AG09309 (cell line): ENCODE data around the gene DCAF5.

Experiments
- DNase-seq: peaks from one replicate; pipeline ENCODE4 v3.0.0-alpha.2; 2010; ENCODE audit warnings: low read depth
- H3K4me3 ChIP-seq: 2 replicates; pipeline ENCODE4 v1.5.1; 2011; ENCODE audit warnings: mild to moderate bottlenecking, low read depth, low read length, moderate library complexity; ENCODE audit not compliant: control insufficient read depth
- TF ChIP-seq, protein P1 (sequence below): IDR thresholded peaks from 2 replicates; pipeline ENCODE4 v1.5.1; 2011; ENCODE audit warnings: mild to moderate bottlenecking, low read depth, low read length, inconsistent platforms; ENCODE audit not compliant: insufficient read depth, control insufficient read depth; ENCODE audit errors: missing control alignments

The DCAF5 gene

DNA sequence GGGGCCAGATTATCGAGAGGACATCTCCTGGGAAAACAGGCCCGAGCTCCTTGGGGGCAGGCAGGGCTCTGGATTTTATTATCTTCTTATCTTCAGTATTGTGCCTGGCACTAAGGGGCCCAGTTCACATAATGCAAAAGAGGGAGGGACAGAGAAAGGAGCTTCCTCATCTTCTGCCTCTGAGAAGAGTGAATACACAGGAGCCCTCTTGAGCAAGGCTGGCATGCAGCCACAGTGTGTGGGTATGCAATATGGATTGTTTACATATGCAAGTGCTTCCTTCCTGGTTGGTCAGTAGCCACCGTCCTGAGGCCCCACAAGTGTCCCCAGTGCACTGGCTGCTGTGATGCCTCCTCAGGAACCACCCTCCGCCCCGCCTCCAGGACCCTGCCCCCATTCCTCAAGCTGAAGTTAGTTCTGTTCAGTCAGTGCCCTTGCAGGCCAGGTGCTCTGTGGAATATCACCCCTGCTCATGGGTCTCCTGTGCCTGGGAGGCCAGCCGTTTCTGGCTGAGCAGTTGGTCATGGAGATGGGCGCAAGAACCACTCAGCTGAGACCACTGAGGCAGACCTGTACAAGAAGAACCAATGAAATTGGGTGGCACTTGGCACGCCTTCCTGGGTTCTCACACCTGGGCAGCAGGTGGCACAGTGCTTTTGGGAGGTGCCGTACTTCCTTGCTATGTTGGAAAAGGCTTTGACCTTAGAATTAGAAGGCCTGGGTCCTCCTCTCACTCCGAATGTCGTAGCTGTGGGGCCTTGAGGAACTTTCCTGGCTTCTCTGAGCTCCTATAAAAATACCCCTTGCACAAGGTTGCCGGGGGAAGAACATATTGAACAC lies 138.8 kb downstream of the DCAF5 start:
- TF ChIP-seq, protein P1, sequence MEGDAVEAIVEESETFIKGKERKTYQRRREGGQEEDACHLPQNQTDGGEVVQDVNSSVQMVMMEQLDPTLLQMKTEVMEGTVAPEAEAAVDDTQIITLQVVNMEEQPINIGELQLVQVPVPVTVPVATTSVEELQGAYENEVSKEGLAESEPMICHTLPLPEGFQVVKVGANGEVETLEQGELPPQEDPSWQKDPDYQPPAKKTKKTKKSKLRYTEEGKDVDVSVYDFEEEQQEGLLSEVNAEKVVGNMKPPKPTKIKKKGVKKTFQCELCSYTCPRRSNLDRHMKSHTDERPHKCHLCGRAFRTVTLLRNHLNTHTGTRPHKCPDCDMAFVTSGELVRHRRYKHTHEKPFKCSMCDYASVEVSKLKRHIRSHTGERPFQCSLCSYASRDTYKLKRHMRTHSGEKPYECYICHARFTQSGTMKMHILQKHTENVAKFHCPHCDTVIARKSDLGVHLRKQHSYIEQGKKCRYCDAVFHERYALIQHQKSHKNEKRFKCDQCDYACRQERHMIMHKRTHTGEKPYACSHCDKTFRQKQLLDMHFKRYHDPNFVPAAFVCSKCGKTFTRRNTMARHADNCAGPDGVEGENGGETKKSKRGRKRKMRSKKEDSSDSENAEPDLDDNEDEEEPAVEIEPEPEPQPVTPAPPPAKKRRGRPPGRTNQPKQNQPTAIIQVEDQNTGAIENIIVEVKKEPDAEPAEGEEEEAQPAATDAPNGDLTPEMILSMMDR, result no peak
- no peak for DNase-seq
- no peak overlapping the region for H3K4me3 ChIP-seq

DNA sequence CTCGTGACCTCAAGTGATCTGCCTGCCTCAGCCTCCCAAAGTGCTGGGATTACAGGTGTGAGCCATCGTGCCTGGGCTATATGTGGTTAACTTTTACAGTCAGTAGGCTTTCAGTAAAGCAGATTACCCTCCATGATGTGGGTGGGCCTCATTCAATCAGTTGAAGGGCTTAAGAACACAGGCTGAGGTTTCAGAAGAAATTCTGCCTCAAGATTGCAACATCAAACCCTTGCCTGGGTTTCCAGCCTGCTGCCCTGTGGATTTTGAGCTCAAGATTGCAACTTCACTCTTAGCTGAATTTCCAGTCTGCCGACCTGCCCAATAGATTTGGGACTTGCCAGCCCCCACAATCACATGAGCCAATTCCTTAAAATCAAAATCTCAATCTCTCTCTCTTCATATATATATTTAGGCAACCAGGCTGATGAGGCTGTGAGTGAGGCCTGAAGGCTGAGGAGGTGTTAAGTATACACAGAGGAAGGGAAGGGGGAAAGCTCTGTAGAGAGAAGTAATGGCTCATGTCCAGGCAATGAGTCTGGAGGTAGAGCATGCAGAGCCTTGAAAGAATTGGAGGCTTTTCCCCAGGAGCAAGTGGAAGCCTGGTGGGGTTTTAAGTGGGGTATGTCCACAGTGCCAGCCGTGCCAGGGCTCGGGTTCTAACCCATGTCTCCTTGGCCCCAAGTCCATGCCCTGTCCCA lies 140.5 kb downstream of the DCAF5 start:
- no peak for DNase-seq
- TF ChIP-seq, protein P1, result no peak
- H3K4me3 ChIP-seq, result no peak overlapping the region

DNA sequence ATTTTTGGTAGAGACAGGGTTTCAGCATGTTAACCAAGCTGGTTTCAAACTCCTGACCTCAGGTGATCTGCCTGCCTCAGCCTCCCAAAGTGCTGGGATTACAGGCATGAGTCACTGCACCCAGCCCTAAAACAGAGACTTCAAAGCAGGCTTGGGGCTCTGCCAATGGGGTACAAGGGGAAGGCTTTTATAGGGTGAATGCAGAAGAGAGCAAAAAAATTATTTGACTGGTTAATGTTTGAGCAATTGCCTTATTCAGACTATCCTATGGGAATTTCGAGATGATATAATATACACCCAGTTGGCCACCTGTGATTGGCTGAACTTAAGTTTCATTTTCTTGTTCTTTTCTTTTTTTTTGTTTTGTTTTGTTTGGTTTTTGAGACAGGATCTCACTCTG lies 142.3 kb downstream of the DCAF5 start:
- TF ChIP-seq, protein P1, result no peak
- DNase-seq, result no peak
- no peak overlapping the region for H3K4me3 ChIP-seq

DNA sequence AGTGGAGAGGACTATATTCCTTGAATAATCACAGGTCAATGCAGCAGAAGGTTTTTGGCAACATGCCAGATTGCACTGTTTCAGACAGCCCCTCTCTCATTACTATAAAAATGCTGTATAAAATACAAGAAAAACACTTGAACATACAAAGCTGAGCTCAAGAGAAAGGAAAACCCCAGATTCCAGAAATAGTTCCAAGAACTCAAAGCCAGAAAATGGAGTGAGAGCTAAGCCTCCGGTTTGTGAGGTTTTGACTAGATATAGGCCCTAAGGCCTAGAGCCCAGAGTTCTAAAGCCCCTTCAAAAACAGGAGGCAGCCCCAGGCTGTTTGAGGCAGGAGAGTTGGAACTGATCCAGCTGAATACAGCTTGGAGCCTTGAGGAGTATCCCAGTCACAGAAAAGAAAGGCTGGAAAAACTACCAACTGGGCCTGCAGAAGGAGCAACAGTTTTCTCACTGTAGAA lies 144.5 kb downstream of the DCAF5 start:
- TF ChIP-seq, protein P1, result no peak
- H3K4me3 ChIP-seq, result no peak overlapping the region
- no peak for DNase-seq

DNA sequence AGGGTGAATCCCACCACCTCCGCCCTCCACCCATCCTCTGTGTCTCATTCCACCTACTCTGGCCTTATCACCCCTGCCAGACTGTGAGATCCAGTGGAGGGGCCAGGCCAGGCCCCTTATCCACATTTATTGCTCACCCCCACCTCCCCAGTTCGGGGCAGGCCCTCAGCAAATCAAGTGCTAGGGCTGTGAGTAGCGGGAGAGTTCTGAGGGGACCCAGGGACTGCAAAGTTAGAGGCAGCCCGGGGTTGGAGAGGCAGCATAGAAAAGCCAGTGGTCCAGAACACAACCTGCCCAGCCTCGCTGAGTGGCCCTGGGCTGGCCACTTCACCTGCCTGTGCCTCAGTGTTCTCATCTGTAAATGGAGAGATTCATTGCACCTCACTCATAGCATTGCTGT lies 146.6 kb downstream of the DCAF5 start:
- TF ChIP-seq, protein P1, result no peak
- H3K4me3 ChIP-seq, result no peak overlapping the region
- DNase-seq, result no peak

DNA sequence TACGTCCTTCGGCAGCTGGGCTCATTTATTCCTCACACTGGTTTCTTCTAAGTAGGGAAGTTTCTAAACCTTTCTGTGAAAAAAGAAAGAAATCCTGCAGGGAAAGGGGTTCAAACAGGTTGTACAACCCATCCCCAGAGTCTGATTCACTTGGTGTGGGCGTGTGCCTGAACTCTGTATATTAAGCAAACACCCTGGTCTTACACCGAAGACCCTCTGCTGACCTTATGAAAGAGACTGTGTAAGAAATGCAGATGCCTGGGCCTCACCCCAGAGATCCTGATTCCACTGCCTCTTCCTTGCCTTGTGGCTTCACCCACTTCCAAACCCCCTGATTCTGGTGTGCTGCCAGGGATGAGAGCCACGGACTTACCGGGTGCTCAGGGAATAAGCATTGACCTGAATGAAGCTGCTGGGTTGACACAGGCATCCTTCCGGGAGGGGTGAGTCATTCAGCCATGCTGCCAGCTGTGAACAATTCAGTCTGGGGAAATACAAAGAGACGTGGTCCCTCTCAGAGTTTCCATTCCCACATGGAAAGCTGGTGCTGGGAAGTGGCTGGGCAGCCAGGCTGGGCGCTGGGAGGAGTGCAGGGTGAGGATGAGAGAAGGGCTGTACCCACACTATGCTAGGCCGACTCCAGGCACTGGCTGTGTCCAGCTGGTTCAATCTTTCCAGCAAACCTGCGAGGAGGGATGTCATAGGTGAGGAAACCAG lies 147.3 kb downstream of the DCAF5 start:
- peak; percentile 87 for DNase-seq
- TF ChIP-seq, protein P1, result no peak
- H3K4me3 ChIP-seq, result no peak overlapping the region
